Cardiac muscle cell (in vitro differentiated cells and primary cell): ENCODE results near the gene ITPR2. TPM values are rescaled to one million over a fixed set of nuclear protein-coding genes. Genes with fewer than 3 reads are reported as not detected.

Experiments used
- DNase-seq, 2 donors: peaks; one replicate each; pipeline versions ENCODE4 v3.0.0 to v3.0.0-alpha.2; 2010 to 2017; ENCODE audit warnings: low read depth in 1 of 2, low spot score in 1 of 2
- H3K27ac ChIP-seq: fragments of 200-600 bp; sonication (generic); 2 replicates; pipeline ENCODE4 v1.5.1; 2016
- H3K27me3 ChIP-seq: fragments of 200-600 bp; sonication (generic); 2 replicates; pipeline ENCODE4 v1.6.0; 2016; ENCODE audit warnings: control low read depth
- H3K36me3 ChIP-seq: fragments of 200-600 bp; sonication (generic); 2 replicates; pipeline ENCODE4 v1.5.1; 2016; ENCODE audit warnings: control low read depth
- H3K4me1 ChIP-seq: fragments of 200-600 bp; sonication (generic); 2 replicates; pipeline ENCODE4 v1.8.1; 2017; ENCODE audit warnings: low read depth, mild to moderate bottlenecking, mixed run types
- H3K4me3 ChIP-seq: fragments of 200-600 bp; sonication (generic); 2 replicates; pipeline ENCODE4 v1.5.1; 2016; ENCODE audit warnings: mild to moderate bottlenecking
- H3K9me3 ChIP-seq: fragments of 200-600 bp; sonication (generic); 2 replicates; pipeline ENCODE4 v1.5.1; 2017; ENCODE audit warnings: low read depth, mild to moderate bottlenecking, control low read depth
- CTCF ChIP-seq: IDR thresholded peaks from 2 replicates; pipeline ENCODE4 v1.5.1; 2012; ENCODE audit warnings: low read depth, mild to moderate bottlenecking, low read length
- polyA plus RNA-seq: library from polyadenylated mRNA; unstranded; fragments of >200 nt; fragmentation: Nextera tagmentation; extraction: Ambion mirVana; gene quantifications from 2 replicates; pipeline ENCODE4 v1.2.1, GENCODE V29; 2016
- total RNA-seq: library from RNA; depleted of rRNA; stranded (reverse); fragments of >200 nt; gene quantifications from 2 replicates; pipeline ENCODE4 v1.2.3, GENCODE V29; 2016

ITPR2 gene
- total and polyA plus RNA-seq, 2 experiments from 2014 or later = 4.8 to 5.1 TPM

- Histone ChIP-seq H3K4me3 (no peak overlapping the region), H3K27me3 (no peaks in the 10 kb centered on the region), H3K9me3 (no peaks in the 10 kb centered on the region), H3K27ac (no peak overlapping the region), H3K4me1 (no peaks in the 10 kb centered on the region), H3K36me3 (no peaks in the 10 kb centered on the region)
- no peak for DNase-seq
- no peak for TF ChIP-seq CTCF
Observed at GRCh38 chr12:26813812-26814211, 19.2 kb downstream of the ITPR2 start.

- Histone ChIP-seq H3K36me3 (no peaks in the 10 kb centered on the region), H3K27ac (no peak overlapping the region), H3K4me3 (no peak overlapping the region), H3K4me1 (no peaks in the 10 kb centered on the region), H3K9me3 (no peaks in the 10 kb centered on the region), H3K27me3 (no peaks in the 10 kb centered on the region)
- peak; percentile 13 to 88 for DNase-seq
- TF ChIP-seq CTCF = no peak
Observed at GRCh38 chr12:26810330-26810729, 22.7 kb downstream of the ITPR2 start.

GRCh38 chr12:26809611-26810285 lies 23.2 kb downstream of the ITPR2 start:
- TF ChIP-seq CTCF = no peak
- no peaks in the 10 kb centered on the region for H3K27me3 ChIP-seq
- H3K4me3 ChIP-seq = no peak overlapping the region
- H3K4me1 ChIP-seq = no peaks in the 10 kb centered on the region
- H3K9me3 ChIP-seq = no peaks in the 10 kb centered on the region
- DNase-seq = no peak
- H3K36me3 ChIP-seq = no peaks in the 10 kb centered on the region
- no peak overlapping the region for H3K27ac ChIP-seq

GRCh38 chr12:26808766-26809476 lies 24.1 kb downstream of the ITPR2 start:
- H3K36me3 ChIP-seq = no peaks in the 10 kb centered on the region
- DNase-seq = no peak
- no peaks in the 10 kb centered on the region for H3K27me3 ChIP-seq
- H3K9me3 ChIP-seq = no peaks in the 10 kb centered on the region
- no peak overlapping the region for H3K4me3 ChIP-seq
- H3K4me1 ChIP-seq = no peaks in the 10 kb centered on the region
- H3K27ac ChIP-seq = no peak overlapping the region
- TF ChIP-seq CTCF = no peak

GRCh38 chr12:26807292-26807691 lies 25.7 kb downstream of the ITPR2 start:
- TF ChIP-seq CTCF = no peak
- Histone ChIP-seq H3K9me3 (no peaks in the 10 kb centered on the region), H3K27ac (no peak overlapping the region)

More at GRCh38 chr12:26807292-26807691, 25.7 kb downstream of the ITPR2 start:
- Histone ChIP-seq H3K4me1 (no peaks in the 10 kb centered on the region), H3K36me3 (no peaks in the 10 kb centered on the region), H3K4me3 (no peak overlapping the region), H3K27me3 (no peaks in the 10 kb centered on the region)
- DNase-seq = no peak
